GM12865 (cell line): ENCODE data around the gene ADAMTS17.

Experiments used
- DNase-seq: peaks from one replicate; pipeline ENCODE4 v3.0.0; 2010; ENCODE audit warnings: low read depth
- H3K4me3 ChIP-seq: 2 replicates; pipeline ENCODE4 v1.5.1; 2011; ENCODE audit warnings: mild to moderate bottlenecking, low read depth, low read length, control low read depth
- CTCF ChIP-seq: IDR thresholded peaks from 2 replicates; pipeline ENCODE4 v1.5.1; 2011; ENCODE audit warnings: low read length, control low read depth, low read depth, inconsistent platforms; ENCODE audit not compliant: insufficient read depth; ENCODE audit errors: missing control alignments

Gene ADAMTS17

GRCh38 chr15:100348578-100348977 is 6.8 kb upstream of the ADAMTS17 start:
- H3K4me3 ChIP-seq, result no peak overlapping the region
- no peak for TF ChIP-seq CTCF
- DNase-seq, result no peak

- TF ChIP-seq CTCF, result no peak
- DNase-seq, result no peak
Observed at GRCh38 chr15:100346866-100347512, 5.2 kb upstream of the ADAMTS17 start.

GRCh38 chr15:100345438-100345837 is 3.7 kb upstream of the ADAMTS17 start:
- TF ChIP-seq CTCF, result no peak
- no peak overlapping the region for H3K4me3 ChIP-seq
- no peak for DNase-seq

More at GRCh38 chr15:100346866-100347512, 5.2 kb upstream of the ADAMTS17 start:
- no peak overlapping the region for H3K4me3 ChIP-seq

- H3K4me3 ChIP-seq, result no peak overlapping the region
- no peak for TF ChIP-seq CTCF
- DNase-seq, result no peak
Observed at GRCh38 chr15:100343251-100343650, 1.5 kb upstream of the ADAMTS17 start.

GRCh38 chr15:100341239-100341749 is 481 bp downstream of the ADAMTS17 start:
- no peak overlapping the region for H3K4me3 ChIP-seq
- TF ChIP-seq CTCF, result no peak

GRCh38 chr15:100340721-100341238 is 995 bp downstream of the ADAMTS17 start:
- H3K4me3 ChIP-seq, result no peak overlapping the region
- no peak for TF ChIP-seq CTCF
- no peak for DNase-seq

More at GRCh38 chr15:100341239-100341749, 481 bp downstream of the ADAMTS17 start:
- no peak for DNase-seq
